Parathyroid adenoma (tissue), 2 donors: ENCODE results near the gene CUL4A.

ENCODE experiments used
- H2AFZ ChIP-seq: fragments of 300-600 bp; sonication (generic); one replicate; pipeline ENCODE4 v1.7.0; 2017; ENCODE audit warnings: antibody characterized with exemption, mild to moderate bottlenecking
- H3K27ac ChIP-seq: fragments of 300-600 bp; sonication (generic); one replicate; pipeline ENCODE4 v1.7.0; 2017
- H3K27me3 ChIP-seq: fragments of 300-600 bp; sonication (generic); one replicate; pipeline ENCODE4 v1.7.0; 2017; ENCODE audit warnings: low read length; ENCODE audit not compliant: control insufficient read depth, insufficient read depth
- H3K36me3 ChIP-seq: fragments of 300-600 bp; sonication (generic); one replicate; pipeline ENCODE4 v1.7.0; 2017; ENCODE audit warnings: low read length; ENCODE audit not compliant: control insufficient read depth, insufficient read depth
- H3K4me1 ChIP-seq: fragments of 300-600 bp; sonication (generic); one replicate; pipeline ENCODE4 v1.7.0; 2017; ENCODE audit warnings: control low read depth
- H3K4me2 ChIP-seq: fragments of 300-600 bp; sonication (generic); one replicate; pipeline ENCODE4 v1.7.0; 2017; ENCODE audit warnings: low read length
- H3K4me3 ChIP-seq: fragments of 300-600 bp; sonication (generic); one replicate; pipeline ENCODE4 v1.7.0; 2017; ENCODE audit warnings: low read depth, low read length
- H3K79me2 ChIP-seq: fragments of 300-600 bp; sonication (generic); one replicate; pipeline ENCODE4 v1.7.0; 2017; ENCODE audit warnings: control low read depth
- H3K9ac ChIP-seq: fragments of 300-600 bp; sonication (generic); one replicate; pipeline ENCODE4 v1.7.0; 2017; ENCODE audit warnings: mild to moderate bottlenecking
- H3K9me3 ChIP-seq: fragments of 300-600 bp; sonication (generic); one replicate; pipeline ENCODE4 v1.7.0; 2017; ENCODE audit warnings: low read length; ENCODE audit not compliant: control insufficient read depth
- CTCF ChIP-seq: fragments of 300-600 bp; sonication (generic); IDR thresholded peaks from one replicate; pipeline ENCODE4 v1.7.0; 2017; ENCODE audit warnings: antibody characterized with exemption, mild to moderate bottlenecking
- donor health status: primary hyperparathyroidism.

CUL4A gene

GRCh38 chr13:113204378-113204734, 5.1 kb upstream of the CUL4A start:
- H2AFZ ChIP-seq: no peak overlapping the region
- no peaks in the 10 kb centered on the region for H3K9me3 ChIP-seq
- H3K4me2 ChIP-seq: no peak overlapping the region
- H3K27ac ChIP-seq: no peak overlapping the region
- no peaks in the 10 kb centered on the region for H3K27me3 ChIP-seq
- TF ChIP-seq CTCF: no peak
- H3K4me1 ChIP-seq: no peaks in the 10 kb centered on the region
- H3K9ac ChIP-seq: no peak overlapping the region
- H3K79me2 ChIP-seq: peaks cover 22% of the 10 kb centered on the region
- H3K36me3 ChIP-seq: no peaks in the 10 kb centered on the region
- H3K4me3 ChIP-seq: no peak overlapping the region

DNA sequence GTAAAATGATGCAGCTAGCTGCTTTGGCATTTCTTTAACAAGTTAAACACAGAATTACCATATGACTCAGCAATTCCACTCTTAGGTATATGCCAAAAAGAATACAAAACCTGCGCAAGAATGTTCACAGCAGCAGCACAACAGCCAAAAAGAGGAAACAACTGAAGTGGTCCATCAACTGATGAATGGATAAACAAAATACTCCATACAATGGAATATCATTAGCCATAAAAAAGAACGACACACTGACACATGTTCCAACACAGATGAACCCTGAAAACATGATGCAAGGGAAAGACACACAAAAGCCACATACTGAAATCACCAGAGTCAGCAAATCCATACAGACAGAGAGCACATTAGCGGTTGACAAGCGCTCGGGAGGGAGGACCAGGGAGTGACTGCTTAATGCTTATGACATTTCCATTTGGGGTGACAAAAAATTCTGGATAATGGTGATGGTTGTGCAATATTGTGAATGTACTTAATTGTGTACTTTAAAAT, 3.9 kb upstream of the CUL4A start:
- no peaks in the 10 kb centered on the region for H3K36me3 ChIP-seq
- no peak overlapping the region for H3K27ac ChIP-seq
- H3K9me3 ChIP-seq: no peaks in the 10 kb centered on the region
- H3K4me1 ChIP-seq: no peaks in the 10 kb centered on the region
- no peak for TF ChIP-seq CTCF
- H3K4me3 ChIP-seq: no peak overlapping the region
- H3K9ac ChIP-seq: no peak overlapping the region
- H3K4me2 ChIP-seq: no peak overlapping the region
- H3K27me3 ChIP-seq: no peaks in the 10 kb centered on the region
- no peak overlapping the region for H2AFZ ChIP-seq
- H3K79me2 ChIP-seq: peaks cover 22% of the 10 kb centered on the region

DNA sequence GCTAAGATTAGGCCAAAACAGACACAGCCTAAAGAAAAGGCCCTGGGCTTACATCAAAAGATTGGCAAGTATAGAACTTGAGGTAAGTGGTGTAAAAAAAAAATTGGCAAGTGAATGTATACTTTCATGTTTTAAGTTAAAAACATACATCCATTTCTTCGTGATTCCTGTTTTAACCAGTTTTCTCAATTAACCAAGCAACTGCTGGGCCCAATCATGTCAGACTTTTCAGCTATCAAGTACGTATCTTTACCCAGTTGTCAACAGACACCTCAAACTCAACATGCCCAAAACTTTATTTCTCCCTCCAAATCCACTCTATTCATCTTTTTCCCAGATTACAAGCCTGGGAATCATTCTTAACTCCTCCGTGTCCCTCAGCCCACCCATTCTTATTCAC, 2.0 kb upstream of the CUL4A start:
- peak overlapping the region; percentile 94 for H3K27ac ChIP-seq
- H3K4me1 ChIP-seq: no peaks in the 10 kb centered on the region
- peaks cover 29% of the 10 kb centered on the region for H3K79me2 ChIP-seq
- no peak overlapping the region for H2AFZ ChIP-seq
- H3K4me2 ChIP-seq: peak overlapping the region; percentile 93
- H3K9ac ChIP-seq: no peak overlapping the region
- H3K27me3 ChIP-seq: no peaks in the 10 kb centered on the region
- peak overlapping the region; percentile 84 for H3K4me3 ChIP-seq
- no peak for TF ChIP-seq CTCF
- H3K36me3 ChIP-seq: no peaks in the 10 kb centered on the region
- no peaks in the 10 kb centered on the region for H3K9me3 ChIP-seq

DNA sequence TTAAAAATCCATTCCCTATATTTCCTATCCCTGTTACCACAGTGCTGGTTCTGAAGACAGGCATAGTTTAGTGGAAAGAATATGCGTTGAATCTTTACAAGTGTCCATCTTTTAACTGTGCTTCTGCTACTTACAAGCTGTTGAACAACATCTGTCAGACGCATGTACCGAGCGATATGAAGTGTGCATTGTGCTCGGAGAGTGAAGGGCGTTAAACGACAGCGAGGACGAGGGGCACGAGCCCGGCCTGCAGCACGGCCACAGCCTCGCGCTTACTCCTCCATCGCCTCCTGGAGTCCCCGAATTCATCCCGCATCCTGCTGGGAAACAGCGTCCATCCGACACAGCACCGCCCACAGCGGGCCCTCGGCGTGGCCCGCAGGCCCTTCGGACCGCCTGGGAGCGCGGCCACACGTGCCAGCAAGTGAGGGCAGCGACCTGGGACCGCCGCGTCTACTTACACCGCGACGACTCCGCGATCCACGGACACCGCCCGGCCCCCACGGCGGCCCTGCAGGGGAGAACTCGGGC, 1.5 kb upstream of the CUL4A start:
- Histone ChIP-seq H3K4me3 (peak overlapping the region; percentile 84), H3K9me3 (no peaks in the 10 kb centered on the region), H2AFZ (peak overlapping the region; percentile 92), H3K4me1 (no peaks in the 10 kb centered on the region), H3K9ac (no peak overlapping the region), H3K36me3 (no peaks in the 10 kb centered on the region), H3K27ac (peak overlapping the region; percentile 94), H3K4me2 (peak overlapping the region; percentile 93), H3K79me2 (peaks cover 29% of the 10 kb centered on the region), H3K27me3 (no peaks in the 10 kb centered on the region)
- no peak for TF ChIP-seq CTCF
